Measurements from ENCODE around the gene SEZ6L.

The SEZ6L gene

DNA sequence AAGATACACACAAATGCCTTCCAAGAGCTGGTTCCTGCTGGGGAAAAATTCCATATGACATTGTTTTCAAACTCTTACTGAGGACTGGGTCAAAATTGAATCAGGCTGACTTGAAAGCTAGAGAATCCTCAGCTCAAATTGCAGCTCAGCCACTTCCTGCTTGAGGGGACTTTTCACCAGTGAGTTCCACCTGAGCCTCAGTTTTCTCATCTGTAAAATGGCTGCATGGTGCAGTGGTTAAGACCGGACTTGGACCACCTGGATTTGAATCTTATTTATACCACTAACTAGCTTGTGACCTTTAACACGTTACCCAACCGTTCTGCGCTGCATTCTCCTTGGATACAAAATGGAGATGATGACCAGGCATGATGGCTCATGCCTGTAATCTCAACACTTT lies 189.9 kb downstream of the SEZ6L start:
- no peak for DNase-seq (ENCODE audit: low read depth, low spot score)
- no peak overlapping the region for H3K4me3 ChIP-seq (ENCODE audit: low read length)

GRCh38 chr22:26360169-26360885 lies 191.1 kb downstream of the SEZ6L start:
- peak; percentile 71 for DNase-seq (ENCODE audit: low read depth, low spot score)
- peak overlapping the region; percentile 40 for H3K4me3 ChIP-seq (ENCODE audit: low read length)

DNA sequence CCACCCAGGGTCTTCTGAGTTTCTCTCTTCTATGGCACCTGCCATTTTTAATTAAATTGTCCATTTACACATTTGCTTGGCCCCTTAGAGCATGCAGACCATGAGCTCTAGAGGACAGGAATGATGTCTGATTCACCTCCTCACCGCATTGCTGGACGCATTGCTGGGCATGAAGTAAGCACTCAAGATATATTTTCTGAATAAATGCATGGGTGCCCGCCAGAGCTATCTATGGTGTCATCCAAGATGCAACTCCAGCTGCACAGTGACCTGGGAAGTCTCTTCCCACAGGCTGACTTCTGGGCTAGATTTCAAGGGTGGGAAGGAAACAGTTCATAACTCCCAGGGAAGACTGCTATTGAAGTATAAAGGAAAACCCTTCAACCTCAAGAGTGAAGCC lies 193.2 kb downstream of the SEZ6L start:
- no peak overlapping the region for H3K4me3 ChIP-seq (ENCODE audit: low read length)

GRCh38 chr22:26364066-26365015 lies 195.1 kb downstream of the SEZ6L start:
- DNase-seq (ENCODE audit: low read depth, low spot score) = peak; percentile 78
- H3K4me3 ChIP-seq (ENCODE audit: low read length) = no peak overlapping the region

More for the DNA sequence above, 193.2 kb downstream of the SEZ6L start:
- no peak for DNase-seq (ENCODE audit: low read depth, low spot score)

DNA sequence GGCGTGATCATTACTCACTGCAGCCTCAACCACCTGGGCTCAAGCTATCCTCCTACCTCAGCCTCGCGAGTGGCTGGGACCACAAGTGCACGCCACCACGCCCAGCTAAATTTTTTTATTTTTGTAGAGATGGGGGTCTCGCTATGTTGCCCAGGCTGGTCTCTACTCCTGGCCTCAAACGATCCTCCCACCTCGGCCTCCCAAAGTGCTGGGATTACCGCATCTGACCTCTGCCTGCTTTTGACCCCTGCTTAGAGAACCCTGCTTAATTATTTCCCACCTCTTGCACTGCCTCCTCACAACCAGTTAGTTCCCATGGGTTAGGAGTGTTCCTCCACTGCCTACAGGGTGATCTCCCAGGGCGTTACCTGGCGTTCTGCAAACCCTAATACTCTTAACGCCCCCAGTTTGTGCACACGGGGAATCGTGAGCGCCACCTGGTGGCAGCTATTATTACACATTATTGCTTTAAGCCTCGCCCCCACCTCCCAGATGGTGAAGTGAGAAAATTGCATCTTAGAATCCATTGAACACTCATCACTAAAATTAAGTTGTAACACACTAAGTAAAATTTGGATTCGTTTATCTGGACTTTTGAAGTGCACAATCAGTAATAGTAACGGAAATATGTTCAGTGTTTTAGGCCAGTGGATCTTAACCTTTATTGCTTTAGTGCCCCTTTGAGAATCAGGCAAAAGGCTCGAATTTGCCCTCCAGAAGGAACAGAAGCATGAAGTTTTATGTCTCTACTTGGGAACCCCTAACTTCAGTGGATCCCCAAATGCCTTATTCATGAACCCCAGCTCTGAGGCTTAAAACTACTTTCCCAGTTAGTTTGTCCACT lies 198.4 kb downstream of the SEZ6L start:
- peak; percentile 71 for DNase-seq (ENCODE audit: low read depth, low spot score)

DNA sequence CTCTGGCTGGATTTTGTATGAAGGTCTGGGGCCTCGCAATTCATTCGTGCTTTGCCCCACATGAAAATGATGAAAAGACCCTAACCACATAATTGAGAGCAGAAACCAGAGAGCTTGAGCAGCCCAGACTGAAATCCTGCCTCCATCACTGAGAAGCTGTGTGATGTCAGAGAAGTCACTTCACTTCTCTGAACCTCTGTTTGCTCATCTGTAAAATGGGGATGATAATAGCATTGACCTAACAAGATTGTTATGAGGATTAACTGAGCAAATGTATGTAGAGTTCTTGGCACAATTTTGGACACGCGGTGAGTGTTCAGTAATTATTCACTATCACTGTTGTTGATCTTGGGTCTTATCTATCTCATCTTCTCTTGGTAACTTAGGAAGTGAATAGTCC lies 203.6 kb downstream of the SEZ6L start:
- DNase-seq (ENCODE audit: low read depth, low spot score) = no peak
- no peak overlapping the region for H3K4me3 ChIP-seq (ENCODE audit: low read length)

More for the DNA sequence above, 198.4 kb downstream of the SEZ6L start:
- no peak overlapping the region for H3K4me3 ChIP-seq (ENCODE audit: low read length)

DNA sequence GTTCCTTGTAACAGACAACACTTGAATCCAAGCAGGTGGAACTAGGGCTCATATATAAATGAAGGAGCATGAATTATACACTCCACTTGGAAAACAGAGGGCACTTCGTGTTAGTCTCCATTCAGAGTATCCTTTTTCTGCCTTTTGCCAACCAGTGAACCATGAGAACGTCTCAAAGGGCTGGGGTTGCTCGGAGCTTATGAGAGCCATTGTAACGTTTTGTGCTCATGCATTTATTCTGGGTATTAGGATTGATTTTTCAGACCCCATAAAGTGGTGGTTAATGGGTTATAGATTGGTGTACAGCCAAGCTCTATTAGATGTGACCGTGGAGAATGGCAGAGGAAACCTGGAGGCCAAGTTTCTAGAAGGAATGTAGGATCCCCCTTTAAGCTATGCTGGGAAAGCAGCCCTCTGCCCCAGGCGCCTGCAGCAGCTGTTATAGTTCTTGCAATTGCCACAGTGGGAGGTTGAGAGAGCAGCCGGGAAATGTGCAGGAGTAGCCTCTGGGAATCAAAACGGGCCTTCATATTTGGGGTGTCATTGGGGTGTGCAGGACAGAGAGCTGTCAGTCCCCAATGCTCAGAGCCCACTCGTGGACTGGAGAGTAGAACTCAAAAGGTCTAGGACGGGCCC lies 205.2 kb downstream of the SEZ6L start:
- no peak for DNase-seq (ENCODE audit: low read depth, low spot score)

GRCh38 chr22:26377170-26377830 lies 208.0 kb downstream of the SEZ6L start:
- peak; percentile 52 for DNase-seq (ENCODE audit: low read depth, low spot score)
- no peak overlapping the region for H3K4me3 ChIP-seq (ENCODE audit: low read length)

More for the DNA sequence above, 205.2 kb downstream of the SEZ6L start:
- H3K4me3 ChIP-seq (ENCODE audit: low read length) = no peak overlapping the region

- H3K4me3 ChIP-seq (ENCODE audit: low read length) = no peak overlapping the region
- peak; percentile 44 for DNase-seq (ENCODE audit: low read depth, low spot score)
These were observed 211.0 kb downstream of the SEZ6L start for GRCh38 chr22:26380072-26380830.

- no peak overlapping the region for H3K4me3 ChIP-seq (ENCODE audit: low read length)
- no peak for DNase-seq (ENCODE audit: low read depth, low spot score)
These were observed 213.5 kb downstream of the SEZ6L start for GRCh38 chr22:26382782-26383181.

DNA sequence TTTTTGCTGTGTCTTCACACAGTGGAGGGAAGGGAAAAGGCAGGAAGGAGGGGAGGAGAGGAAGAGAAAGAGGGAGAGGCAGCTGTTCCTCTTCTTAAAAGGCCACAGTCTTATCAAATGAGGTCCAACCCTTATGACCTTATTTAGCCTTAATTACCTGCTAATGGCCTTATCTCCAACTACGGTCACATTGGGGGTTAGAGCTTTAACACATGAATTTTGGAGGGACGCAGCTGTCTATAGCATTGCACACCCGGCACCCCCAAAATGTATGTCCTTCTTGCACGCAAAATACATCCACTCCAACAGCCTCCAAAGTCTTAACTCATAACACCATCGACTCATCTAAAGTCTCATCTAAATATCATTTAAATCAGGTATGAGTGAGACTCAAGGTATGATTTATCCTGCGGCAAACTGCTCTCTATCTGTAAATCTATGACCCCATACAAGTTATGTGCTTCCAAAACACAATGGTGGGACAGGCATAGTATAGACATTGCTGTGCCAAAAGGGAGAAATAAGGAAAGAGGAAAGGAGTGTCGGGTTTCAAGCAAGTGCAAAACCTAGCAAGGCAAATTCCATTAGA lies 214.8 kb downstream of the SEZ6L start:
- no peak for DNase-seq (ENCODE audit: low read depth, low spot score)
- no peak overlapping the region for H3K4me3 ChIP-seq (ENCODE audit: low read length)

DNA sequence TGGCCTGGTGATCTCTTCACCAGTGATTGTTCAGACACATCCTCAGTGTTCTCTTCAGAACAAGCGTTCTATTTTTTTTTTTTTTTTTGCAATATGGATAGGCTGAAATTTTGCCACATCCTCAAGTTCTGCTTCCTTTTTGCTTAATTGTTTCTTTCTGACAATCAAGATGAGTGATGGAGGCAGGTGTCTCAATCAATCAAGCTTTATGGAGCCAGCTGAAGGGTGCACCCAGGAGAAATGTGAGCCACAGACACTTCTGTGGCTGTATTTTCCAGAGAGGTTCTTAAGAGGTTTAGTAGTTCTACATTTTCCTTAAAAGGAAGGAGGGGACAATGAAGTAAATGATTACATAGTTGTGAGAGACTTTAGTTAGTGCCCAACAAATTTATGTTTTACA lies 215.9 kb downstream of the SEZ6L start:
- no peak for DNase-seq (ENCODE audit: low read depth, low spot score)
- H3K4me3 ChIP-seq (ENCODE audit: low read length) = no peak overlapping the region

- no peak for DNase-seq (ENCODE audit: low read depth, low spot score)
These were observed 219.9 kb downstream of the SEZ6L start for GRCh38 chr22:26389125-26389524.

DNA sequence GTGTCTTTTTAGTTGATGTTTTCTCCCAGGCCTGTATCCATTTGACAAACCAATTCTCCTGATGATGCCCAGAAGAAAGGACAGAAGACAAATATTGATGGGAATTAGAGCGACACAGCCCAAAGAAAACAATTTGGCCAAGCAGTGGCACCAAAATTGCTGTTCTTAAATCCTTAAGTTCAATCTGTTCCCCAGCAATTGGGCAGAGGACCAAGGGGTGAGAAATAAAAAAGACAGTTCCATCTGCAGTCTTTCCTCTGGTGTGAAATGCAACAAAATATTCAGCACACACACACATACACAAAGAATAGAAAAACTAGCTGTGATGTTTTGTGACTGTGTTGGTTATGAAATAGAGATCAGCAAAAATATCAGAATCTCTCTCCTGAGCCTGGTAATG lies 221.8 kb downstream of the SEZ6L start:
- H3K4me3 ChIP-seq (ENCODE audit: low read length) = no peak overlapping the region
- no peak for DNase-seq (ENCODE audit: low read depth, low spot score)

More at GRCh38 chr22:26389125-26389524, 219.9 kb downstream of the SEZ6L start:
- no peak overlapping the region for H3K4me3 ChIP-seq (ENCODE audit: low read length)

DNA sequence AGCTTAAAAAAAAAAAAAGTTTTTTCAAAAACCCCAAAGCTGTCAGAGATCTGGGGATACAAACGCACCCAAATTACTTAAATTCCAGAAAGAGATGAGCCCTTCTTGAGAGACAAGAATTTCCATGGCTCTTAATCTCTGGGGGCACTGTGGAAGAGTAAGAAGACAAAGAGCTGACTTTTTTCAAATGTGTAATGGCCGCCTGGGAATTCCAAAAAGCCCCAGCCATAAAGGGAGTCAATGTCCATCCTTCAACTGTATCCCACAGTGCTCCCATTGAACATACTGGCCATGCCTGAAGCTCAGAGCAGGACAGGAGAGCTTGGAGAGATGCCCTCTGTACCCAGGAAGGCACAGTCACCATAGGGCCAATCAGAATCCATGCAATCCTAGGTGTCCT lies 222.4 kb downstream of the SEZ6L start:
- no peak overlapping the region for H3K4me3 ChIP-seq (ENCODE audit: low read length)
- no peak for DNase-seq (ENCODE audit: low read depth, low spot score)

- no peak for DNase-seq (ENCODE audit: low read depth, low spot score)
These were observed 224.7 kb downstream of the SEZ6L start for GRCh38 chr22:26393929-26394328.

GRCh38 chr22:26394777-26395176 lies 225.5 kb downstream of the SEZ6L start:
- H3K4me3 ChIP-seq (ENCODE audit: low read length) = no peak overlapping the region
- no peak for DNase-seq (ENCODE audit: low read depth, low spot score)

More at GRCh38 chr22:26393929-26394328, 224.7 kb downstream of the SEZ6L start:
- H3K4me3 ChIP-seq (ENCODE audit: low read length) = no peak overlapping the region

Measured in Jurkat, Clone E6-1 (cell line).